Measurements from ENCODE around the gene CAMK2N2.
A peak's percentile ranks its signal among the peaks of the same experiment; 100 is the strongest.

CAMK2N2 gene

DNA sequence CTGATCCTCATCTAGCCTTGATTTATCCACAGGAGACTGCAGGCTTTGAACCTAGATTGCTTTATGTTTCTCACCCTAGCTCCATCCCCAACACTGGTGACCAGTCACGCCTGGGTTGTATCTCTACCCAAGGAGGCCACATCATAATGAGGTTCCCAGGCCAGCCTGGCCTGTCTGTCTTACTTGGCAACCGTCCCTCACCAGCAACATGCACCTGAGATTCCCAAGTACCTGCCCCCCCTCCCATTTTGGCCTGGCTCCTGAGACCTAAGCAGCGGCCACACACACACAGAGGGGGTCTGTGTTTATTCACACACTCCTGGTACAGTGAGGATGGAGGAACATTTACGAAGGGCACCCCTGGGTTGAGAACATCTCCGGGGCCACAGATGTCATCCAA, 2.4 kb downstream of the CAMK2N2 start:
- TF ChIP-seq, protein P1, sequence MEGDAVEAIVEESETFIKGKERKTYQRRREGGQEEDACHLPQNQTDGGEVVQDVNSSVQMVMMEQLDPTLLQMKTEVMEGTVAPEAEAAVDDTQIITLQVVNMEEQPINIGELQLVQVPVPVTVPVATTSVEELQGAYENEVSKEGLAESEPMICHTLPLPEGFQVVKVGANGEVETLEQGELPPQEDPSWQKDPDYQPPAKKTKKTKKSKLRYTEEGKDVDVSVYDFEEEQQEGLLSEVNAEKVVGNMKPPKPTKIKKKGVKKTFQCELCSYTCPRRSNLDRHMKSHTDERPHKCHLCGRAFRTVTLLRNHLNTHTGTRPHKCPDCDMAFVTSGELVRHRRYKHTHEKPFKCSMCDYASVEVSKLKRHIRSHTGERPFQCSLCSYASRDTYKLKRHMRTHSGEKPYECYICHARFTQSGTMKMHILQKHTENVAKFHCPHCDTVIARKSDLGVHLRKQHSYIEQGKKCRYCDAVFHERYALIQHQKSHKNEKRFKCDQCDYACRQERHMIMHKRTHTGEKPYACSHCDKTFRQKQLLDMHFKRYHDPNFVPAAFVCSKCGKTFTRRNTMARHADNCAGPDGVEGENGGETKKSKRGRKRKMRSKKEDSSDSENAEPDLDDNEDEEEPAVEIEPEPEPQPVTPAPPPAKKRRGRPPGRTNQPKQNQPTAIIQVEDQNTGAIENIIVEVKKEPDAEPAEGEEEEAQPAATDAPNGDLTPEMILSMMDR (conservative IDR thresholded peaks at IDR 0.05): no peak
- TF ChIP-seq ZFX (IDR thresholded peaks at IDR 0.05): no peak
- H3K27ac ChIP-seq: no peak overlapping the region

- TF ChIP-seq ZFX (IDR thresholded peaks at IDR 0.05): no peak
- TF ChIP-seq, protein P1 (conservative IDR thresholded peaks at IDR 0.05): no peak
- H3K27ac ChIP-seq: no peak overlapping the region
Observed at GRCh38 chr3:184257083-184257915, 4.1 kb downstream of the CAMK2N2 start.

DNA sequence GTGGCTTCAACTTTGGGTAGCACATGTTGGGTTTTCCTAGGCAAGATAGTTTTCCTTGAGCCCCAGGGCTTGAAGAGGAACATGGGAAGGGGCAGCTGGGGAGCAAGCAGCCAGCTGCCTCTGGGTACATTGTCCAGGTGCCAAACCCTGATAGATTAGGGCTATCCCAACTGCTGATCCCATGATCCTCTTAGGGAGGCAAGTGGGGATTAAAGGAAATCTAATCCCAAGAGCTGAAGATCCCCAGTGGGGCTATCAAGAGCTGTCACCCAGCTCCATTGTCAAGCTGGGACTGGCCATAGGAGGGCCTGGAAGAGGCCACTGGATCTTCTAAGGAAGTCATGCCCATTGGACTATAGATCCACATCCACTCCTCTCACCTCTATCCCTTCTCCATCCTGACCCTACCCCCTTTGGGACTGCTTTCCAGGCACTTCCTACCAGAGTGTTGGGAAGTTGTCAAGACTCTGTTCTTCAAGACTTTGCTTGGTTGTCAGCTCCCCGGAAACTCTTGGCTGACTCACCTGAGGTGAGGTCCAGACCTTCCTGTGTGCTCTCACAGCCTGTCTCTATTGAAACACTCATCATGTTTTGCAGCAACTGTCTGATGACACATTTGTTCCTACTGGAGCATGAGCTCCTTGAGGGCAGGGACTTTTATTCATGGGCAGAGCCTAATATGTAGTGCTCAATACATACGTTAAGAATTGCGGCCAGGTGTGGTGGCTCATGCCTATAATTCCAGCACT, 5.9 kb downstream of the CAMK2N2 start:
- no peak overlapping the region for H3K27ac ChIP-seq
- no peak for TF ChIP-seq ZFX (IDR thresholded peaks at IDR 0.05)
- TF ChIP-seq, protein P1 (conservative IDR thresholded peaks at IDR 0.05): no peak

DNA sequence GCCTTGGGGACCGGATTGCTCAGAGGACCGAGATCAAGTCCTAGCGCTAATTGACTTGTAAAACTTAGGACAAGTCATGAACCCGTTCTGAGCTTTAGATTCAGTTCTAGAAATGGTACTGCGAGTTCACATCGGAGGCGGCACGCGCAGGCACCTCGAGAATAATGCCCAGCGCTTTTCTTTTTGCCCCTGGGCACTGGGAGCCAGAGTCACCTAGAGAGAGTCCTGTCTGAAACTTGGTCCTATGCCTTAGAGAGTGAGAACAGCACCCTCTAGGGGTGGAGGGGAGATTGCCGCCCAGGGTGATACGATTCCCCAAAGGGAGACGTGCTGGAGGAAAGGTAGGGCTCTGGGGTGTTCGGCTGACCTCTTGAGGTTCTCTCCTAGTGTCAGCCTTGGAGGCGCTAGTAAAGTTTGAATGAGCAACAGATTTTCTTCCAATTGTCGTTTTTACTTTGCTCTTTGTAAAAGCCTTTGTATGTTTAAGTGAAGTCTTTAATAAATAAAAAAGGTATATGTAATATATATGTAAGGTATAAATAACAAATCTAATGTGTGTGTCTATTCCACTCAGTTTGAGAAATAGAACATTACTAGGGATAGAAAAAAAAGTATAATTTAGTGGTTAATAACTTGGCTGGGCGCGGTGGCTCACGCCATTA, 11.1 kb downstream of the CAMK2N2 start:
- peak overlapping the region; percentile 98 for H3K27ac ChIP-seq
- TF ChIP-seq, protein P1 (conservative IDR thresholded peaks at IDR 0.05): peak; percentile 99
- TF ChIP-seq ZFX (IDR thresholded peaks at IDR 0.05): no peak

- TF ChIP-seq, protein P1 (conservative IDR thresholded peaks at IDR 0.05): no peak
- TF ChIP-seq ZFX (IDR thresholded peaks at IDR 0.05): peak; percentile 89; the same call in 1 of the 2 replicates
- H3K27ac ChIP-seq: peak within 1 kb of the TSS; percentile 98
Observed at GRCh38 chr3:184249412-184250166, 11.8 kb downstream of the CAMK2N2 start, which contains the start of gene EEF1AKMT4. EEF1AKMT4 (plus strand) TSS chr3:184249672; CDS start chr3:184249695, 23 bp downstream.

DNA sequence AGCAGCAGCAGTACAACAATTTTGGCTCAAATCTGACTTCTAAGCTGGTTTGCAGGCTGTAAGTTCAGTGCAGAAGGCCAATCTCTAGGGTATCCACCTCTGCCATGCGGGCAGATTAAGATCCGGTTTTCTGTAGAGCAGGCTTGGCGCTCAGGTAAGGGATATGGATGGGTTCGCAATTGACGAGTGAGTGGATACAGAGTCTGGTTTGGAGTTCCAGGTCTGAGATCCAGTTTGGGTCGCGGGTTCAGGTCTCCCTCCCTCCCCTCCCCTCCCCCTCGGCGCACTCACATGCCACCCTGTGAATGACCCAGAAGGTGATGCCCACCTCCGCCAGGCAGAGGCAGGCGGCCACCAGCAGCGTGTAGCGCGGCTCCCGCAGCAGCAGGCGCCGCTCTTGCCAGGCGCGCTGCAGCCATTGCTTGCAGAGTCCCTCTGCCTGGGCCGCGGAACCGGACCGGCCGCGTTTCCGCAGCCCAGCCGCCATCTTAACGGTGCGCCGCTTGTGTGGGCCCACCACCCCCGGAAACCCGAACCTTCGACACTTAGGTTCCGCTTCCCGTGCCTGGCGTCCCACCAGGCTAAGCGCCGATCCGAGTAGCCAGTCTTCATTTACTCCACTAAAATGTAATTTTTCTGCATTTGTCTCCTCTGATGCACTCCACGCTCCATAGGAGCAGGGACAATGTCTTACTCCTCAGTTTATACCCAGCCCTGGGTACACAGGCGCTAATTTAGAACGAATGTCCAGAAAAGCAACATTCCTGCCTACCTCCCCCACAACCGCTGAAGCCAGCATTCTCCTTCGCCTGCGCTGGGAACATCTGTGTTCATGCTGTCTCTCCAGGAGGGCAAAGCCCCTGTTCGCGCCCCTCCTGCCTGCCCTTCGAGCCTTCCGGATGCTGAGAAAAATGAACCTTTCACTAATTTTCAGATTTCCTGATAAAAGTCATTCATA, 12.6 kb downstream of the CAMK2N2 start, which contains the start of gene ALG3:
Gene ALG3, minus strand, starts transcription at position 509 of the 958 bp plus-strand sequence. Its CDS starts 22 bp downstream, at position 487.
- TF ChIP-seq, protein P1 (conservative IDR thresholded peaks at IDR 0.05): no peak
- TF ChIP-seq ZFX (IDR thresholded peaks at IDR 0.05): peak; percentile 81; the same call in 1 of the 2 replicates
- H3K27ac ChIP-seq: peak within 1 kb of the TSS; percentile 98

Measured in C4-2B (cell line).